Activated naive CD4-positive, alpha-beta T cell treated with anti-CD3 and anti-CD28 coated beads for 36 hours (primary cell): ENCODE results near the gene ACOT8. TPM values are rescaled to one million over a fixed set of nuclear protein-coding genes. Genes with fewer than 3 reads are reported as not detected.

Source experiments
- CTCF ChIA-PET: fragments of 350-600 bp; sonication (Branson Sonifier 250); formaldehyde crosslinking; loops from one replicate; lab custom pipeline; 2021; ENCODE audit warnings: antibody characterized with exemption; lab: Charles Lee
- DNase-seq: peaks from one replicate; pipeline ENCODE4 v3.0.0-alpha.2; 2020
- H3K27ac Mint-ChIP-seq: one replicate; pipeline ENCODE4 v1.8.0; 2021; ENCODE audit warnings: mild to moderate bottlenecking, mixed read lengths
- H3K27me3 Mint-ChIP-seq: one replicate; pipeline ENCODE4 v1.8.0; 2021; ENCODE audit warnings: low read depth, mixed read lengths
- H3K36me3 Mint-ChIP-seq: one replicate; pipeline ENCODE4 v1.8.0; 2021; ENCODE audit warnings: low read depth, mixed read lengths
- H3K4me1 Mint-ChIP-seq: one replicate; pipeline ENCODE4 v1.8.0; 2021; ENCODE audit warnings: low read depth, mixed read lengths
- H3K4me3 Mint-ChIP-seq: one replicate; pipeline ENCODE4 v1.8.0; 2021; ENCODE audit warnings: mild to moderate bottlenecking, moderate library complexity, mixed read lengths
- H3K9me3 Mint-ChIP-seq: one replicate; pipeline ENCODE4 v1.8.0; 2021; ENCODE audit warnings: mixed read lengths
- intact Hi-C: fragments of 100-400 bp; cut with micrococcal nuclease; formaldehyde crosslinking; loops from one replicate; pipeline ENCODE4 v1.15.1; 2023
- total RNA-seq, 2 experiments: library from RNA; stranded (reverse); gene quantifications; one replicate each; pipeline ENCODE4 v1.2.3, GENCODE V29; 2021

ACOT8 gene
- total RNA-seq, 2 experiments from 2014 or later: 21.4 to 23.3 TPM

- no peaks in the 10 kb centered on the region for H3K27me3 Mint-ChIP-seq
- H3K27ac Mint-ChIP-seq: no peak overlapping the region
- CTCF ChIA-PET: interaction anchor here (1.3 kb wide), 1 partner anchor 143 kb away, joined by 3 read pairs; no protein-coding TSS in a partner anchor
- peaks cover 2% of the 10 kb centered on the region for H3K36me3 Mint-ChIP-seq
- intact Hi-C loops: no loop called here
- no peak overlapping the region for H3K4me3 Mint-ChIP-seq
- H3K9me3 Mint-ChIP-seq: no peaks in the 10 kb centered on the region
- DNase-seq: no peak
- H3K4me1 Mint-ChIP-seq: no peaks in the 10 kb centered on the region
These were observed 13.7 kb downstream of the ACOT8 start for GRCh38 chr20:45843506-45843905.

- no peak for DNase-seq
- no peaks in the 10 kb centered on the region for H3K9me3 Mint-ChIP-seq
- H3K4me1 Mint-ChIP-seq: no peaks in the 10 kb centered on the region
- CTCF ChIA-PET: interaction anchor here (1.3 kb wide), 1 partner anchor 44 kb away, joined by 3 read pairs; no protein-coding TSS in a partner anchor
- no peaks in the 10 kb centered on the region for H3K27me3 Mint-ChIP-seq
- peaks cover 2% of the 10 kb centered on the region for H3K36me3 Mint-ChIP-seq
- intact Hi-C loops: no loop called here
- no peak overlapping the region for H3K4me3 Mint-ChIP-seq
- H3K27ac Mint-ChIP-seq: no peak overlapping the region
These were observed 14.9 kb downstream of the ACOT8 start for GRCh38 chr20:45842169-45842812.

- DNase-seq: no peak
- Mint-ChIP-seq H3K27ac (no peak overlapping the region), H3K4me3 (no peak overlapping the region), H3K9me3 (no peaks in the 10 kb centered on the region), H3K36me3 (peaks cover 2% of the 10 kb centered on the region), H3K4me1 (no peaks in the 10 kb centered on the region), H3K27me3 (no peaks in the 10 kb centered on the region)
- intact Hi-C loops: no loop called here
- CTCF ChIA-PET: interaction anchor here (1.3 kb wide), 1 partner anchor 43 kb away, joined by 3 read pairs; no protein-coding TSS in a partner anchor
These were observed 15.6 kb downstream of the ACOT8 start for GRCh38 chr20:45841407-45842129.

GRCh38 chr20:45840700-45841198 is 16.4 kb downstream of the ACOT8 start:
- CTCF ChIA-PET: no interaction called here

GRCh38 chr20:45836841-45837240 is 20.4 kb downstream of the ACOT8 start:
- no peaks in the 10 kb centered on the region for H3K36me3 Mint-ChIP-seq
- peaks cover 11% of the 10 kb centered on the region for H3K4me1 Mint-ChIP-seq
- H3K9me3 Mint-ChIP-seq: no peaks in the 10 kb centered on the region
- CTCF ChIA-PET: interaction anchor here (0.9 kb wide), 1 partner anchor 133 kb away, joined by 3 read pairs; no protein-coding TSS in a partner anchor
- intact Hi-C loops: no loop called here
- H3K4me3 Mint-ChIP-seq: no peak overlapping the region
- H3K27ac Mint-ChIP-seq: no peak overlapping the region
- no peak for DNase-seq
- no peaks in the 10 kb centered on the region for H3K27me3 Mint-ChIP-seq

More at GRCh38 chr20:45840700-45841198, 16.4 kb downstream of the ACOT8 start:
- no peak for DNase-seq
- H3K4me3 Mint-ChIP-seq: no peak overlapping the region
- H3K27ac Mint-ChIP-seq: no peak overlapping the region
- no peaks in the 10 kb centered on the region for H3K27me3 Mint-ChIP-seq
- intact Hi-C loops: no loop called here
- H3K9me3 Mint-ChIP-seq: no peaks in the 10 kb centered on the region
- no peaks in the 10 kb centered on the region for H3K36me3 Mint-ChIP-seq
- no peaks in the 10 kb centered on the region for H3K4me1 Mint-ChIP-seq

- DNase-seq: no peak
- no peak overlapping the region for H3K4me3 Mint-ChIP-seq
- CTCF ChIA-PET: interaction anchor here (0.7 kb wide), 1 partner anchor 12 kb away, joined by 3 read pairs; no protein-coding TSS in a partner anchor
- H3K27me3 Mint-ChIP-seq: no peaks in the 10 kb centered on the region
- intact Hi-C loops: no loop called here
- H3K4me1 Mint-ChIP-seq: peaks cover 11% of the 10 kb centered on the region
- no peaks in the 10 kb centered on the region for H3K9me3 Mint-ChIP-seq
- peak overlapping the region; percentile 53 for H3K27ac Mint-ChIP-seq
- H3K36me3 Mint-ChIP-seq: no peaks in the 10 kb centered on the region
These were observed 21.4 kb downstream of the ACOT8 start for GRCh38 chr20:45835825-45836224.

GRCh38 chr20:45835329-45835765 is 21.8 kb downstream of the ACOT8 start:
- H3K36me3 Mint-ChIP-seq: no peaks in the 10 kb centered on the region
- H3K27ac Mint-ChIP-seq: no peak overlapping the region
- CTCF ChIA-PET: no interaction called here
- H3K27me3 Mint-ChIP-seq: no peaks in the 10 kb centered on the region
- intact Hi-C loops: no loop called here
- H3K9me3 Mint-ChIP-seq: no peaks in the 10 kb centered on the region
- H3K4me1 Mint-ChIP-seq: peaks cover 11% of the 10 kb centered on the region
- H3K4me3 Mint-ChIP-seq: peak overlapping the region; percentile 62
- no peak for DNase-seq

GRCh38 chr20:45834797-45835161 is 22.4 kb downstream of the ACOT8 start:
- CTCF ChIA-PET: no interaction called here
- Mint-ChIP-seq H3K27ac (no peak overlapping the region), H3K4me1 (peaks cover 11% of the 10 kb centered on the region), H3K4me3 (peak overlapping the region; percentile 62), H3K36me3 (no peaks in the 10 kb centered on the region), H3K9me3 (no peaks in the 10 kb centered on the region), H3K27me3 (no peaks in the 10 kb centered on the region)
- no peak for DNase-seq
- intact Hi-C loops: loop anchor here (1.0 kb wide), 1 partner anchor 23 kb away; the partner anchor contains the start of genes ACOT8 and ZSWIM3

GRCh38 chr20:45833883-45834796 is 23.1 kb downstream of the ACOT8 start:
- no peaks in the 10 kb centered on the region for H3K36me3 Mint-ChIP-seq
- no peaks in the 10 kb centered on the region for H3K27me3 Mint-ChIP-seq
- peak overlapping the region; percentile 75 for H3K4me3 Mint-ChIP-seq
- intact Hi-C loops: loop anchor here (1.0 to 2.0 kb wide), 2 partner anchors 23 to 57 kb away; partner anchors contain the start of genes ACOT8, CTSA, NEURL2 and ZSWIM3
- H3K4me1 Mint-ChIP-seq: peaks cover 11% of the 10 kb centered on the region
- H3K27ac Mint-ChIP-seq: no peak overlapping the region
- DNase-seq: peak; percentile 46
- CTCF ChIA-PET: interaction anchor here (1.8 to 2.5 kb wide), 2 partner anchors 10 to 63 kb away, joined by 3 to 9 read pairs; no protein-coding TSS in a partner anchor
- no peaks in the 10 kb centered on the region for H3K9me3 Mint-ChIP-seq

GRCh38 chr20:45833030-45833882 is 23.9 kb downstream of the ACOT8 start, which contains the start of gene SNX21:
SNX21 (plus strand) TSS chr20:45833799; CDS start chr20:45833920, 121 bp downstream.
- Mint-ChIP-seq H3K27me3 (no peaks in the 10 kb centered on the region), H3K36me3 (no peaks in the 10 kb centered on the region), H3K4me3 (peak within 1 kb of the TSS; percentile 75), H3K9me3 (no peaks in the 10 kb centered on the region), H3K4me1 (peaks cover 11% of the 10 kb centered on the region), H3K27ac (no peak within 1 kb of the TSS)
- DNase-seq: peak; percentile 67
- CTCF ChIA-PET: interaction anchor here (1.1 to 2.5 kb wide), 3 partner anchors 9 to 136 kb away, joined by 3 to 9 read pairs (median 3); no protein-coding TSS in a partner anchor
- intact Hi-C loops: loop anchor here (2.0 kb wide), 1 partner anchor 58 kb away; the partner anchor contains the start of genes CTSA and NEURL2
